ENCODE results near the gene MTCH1. TPM values are rescaled to one million over a fixed set of nuclear protein-coding genes. Genes with fewer than 3 reads are reported as not detected.
A peak's percentile ranks its signal among the peaks of the same experiment; 100 is the strongest.

MTCH1 gene
- total and polyA plus RNA-seq, 9 of the 15 experiments (the other 6 are each of a cell fraction or from before 2014, with no cell fraction given): 7.9 to 161 (median 118) TPM

- TF ChIP-seq ZKSCAN1 (IDR thresholded peaks at IDR 0.05; ENCODE audit: low read depth, low read length): no peak
- TF ChIP-seq ZNF277 (CRISPR knock-in tag; IDR thresholded peaks at IDR 0.05; ENCODE audit: borderline replicate concordance): no peak
- TF ChIP-seq YBX1 (IDR thresholded peaks at IDR 0.05): no peak
- no peak for TF ChIP-seq BDP1 (IDR thresholded peaks at IDR 0.05; ENCODE audit: insufficient read depth, insufficient read length)
- 0 out of 4 replicates have a peak, but pooled peaks of 1 of the 2 experiments have one; percentile 13 for TF ChIP-seq TRIM24 (IDR thresholded peaks at IDR 0.05)
- TF ChIP-seq ZNF609 (CRISPR knock-in tag; IDR thresholded peaks at IDR 0.05; ENCODE audit: borderline replicate concordance): peak; percentile 81; the same call in 1 of the 2 replicates
- TF ChIP-seq ATF7 (IDR thresholded peaks at IDR 0.05): peak; percentile 59
- no peak for TF ChIP-seq MED1 (CRISPR knock-in tag; IDR thresholded peaks at IDR 0.05; ENCODE audit: borderline replicate concordance)
- TF ChIP-seq ZBTB26 (CRISPR knock-in tag; IDR thresholded peaks at IDR 0.05): no peak
- peak; percentile 85 for TF ChIP-seq ADNP (tag; IDR thresholded peaks at IDR 0.05)
- peak; percentile 64 for TF ChIP-seq RBM25 (IDR thresholded peaks at IDR 0.05; ENCODE audit: low read depth, low read length, severe bottlenecking)
- TF ChIP-seq CAMTA2 (CRISPR knock-in tag; conservative IDR thresholded peaks at IDR 0.05): no peak
- TF ChIP-seq ZNF146 (CRISPR knock-in tag; IDR thresholded peaks at IDR 0.05; ENCODE audit: unreplicated experiment): no peak
- no peak for TF ChIP-seq DDX20 (tag; IDR thresholded peaks at IDR 0.05; ENCODE audit: low read depth)
- TF ChIP-seq TAL1 (IDR thresholded peaks at IDR 0.05): no peak
- no peak; the same call in 1 of the 2 replicates for TF ChIP-seq ZC3H8 (IDR thresholded peaks at IDR 0.05)
- TF ChIP-seq FOS (IDR thresholded peaks at IDR 0.05; ENCODE audit: extremely low read depth, insufficient read length): no peak
- TF ChIP-seq ZFP36 (IDR thresholded peaks at IDR 0.05; ENCODE audit: low read depth, low read length, partially characterized antibody): no peak
- TF ChIP-seq GMEB1 (CRISPR knock-in tag; IDR thresholded peaks at IDR 0.05): no peak
- TF ChIP-seq POU5F1 (IDR thresholded peaks at IDR 0.05; ENCODE audit: borderline replicate concordance, low read depth, low read length, partially characterized antibody): no peak
Measured at GRCh38 chr6:37018198-37019064, 32.4 kb upstream of the MTCH1 start (continued).
